Midbrain (tissue), 1 donor: Measurements from ENCODE around the gene ZNF3.
A peak's percentile ranks its signal among the peaks of the same experiment; 100 is the strongest.

Source experiments
- DNase-seq: peaks from one replicate; lab custom pipeline; 2025; lab: John Stamatoyannopoulos, UW

ZNF3 gene

GRCh38 chr7:100088621-100089457 lies 7.3 kb upstream of the ZNF3 start, which contains the start of gene COPS6:
Gene COPS6, plus strand, starts transcription at chr7:100088969. Its CDS starts 22 bp downstream, at chr7:100088991.
- DNase-seq, result peak; percentile 85

- no peak for DNase-seq
Measured at GRCh38 chr7:100088095-100088620, 6.6 kb upstream of the ZNF3 start.

GRCh38 chr7:100087055-100087750 lies 5.7 kb upstream of the ZNF3 start:
- no peak for DNase-seq

- DNase-seq, result no peak
Measured at GRCh38 chr7:100085515-100085914, 4.0 kb upstream of the ZNF3 start.

- no peak for DNase-seq
Measured at GRCh38 chr7:100082978-100083377, 1.5 kb upstream of the ZNF3 start.

- DNase-seq, result no peak
Measured at GRCh38 chr7:100080907-100081534, 502 bp downstream of the ZNF3 start.

- DNase-seq, result peak; percentile 80
Measured at GRCh38 chr7:100079024-100079560, 2.4 kb downstream of the ZNF3 start.

GRCh38 chr7:100077205-100077604 lies 4.3 kb downstream of the ZNF3 start:
- DNase-seq, result no peak

- no peak for DNase-seq
Measured at GRCh38 chr7:100075418-100075817, 6.1 kb downstream of the ZNF3 start.

- DNase-seq, result no peak
Measured at GRCh38 chr7:100074841-100075240, 6.7 kb downstream of the ZNF3 start.

- no peak for DNase-seq
Measured at GRCh38 chr7:100072462-100072861, 9.1 kb downstream of the ZNF3 start.

GRCh38 chr7:100071018-100071723 lies 10.4 kb downstream of the ZNF3 start:
- no peak for DNase-seq

- no peak for DNase-seq
Measured at GRCh38 chr7:100069991-100070390, 11.5 kb downstream of the ZNF3 start.

- DNase-seq, result peak; percentile 8
Measured at GRCh38 chr7:100066953-100067352, 14.6 kb downstream of the ZNF3 start.

GRCh38 chr7:100065452-100066186 lies 15.9 kb downstream of the ZNF3 start:
- no peak for DNase-seq

GRCh38 chr7:100064162-100064561 lies 17.4 kb downstream of the ZNF3 start:
- DNase-seq, result no peak

- DNase-seq, result no peak
Measured at GRCh38 chr7:100063376-100063775, 18.1 kb downstream of the ZNF3 start.

GRCh38 chr7:100061518-100062193 lies 19.9 kb downstream of the ZNF3 start:
- DNase-seq, result no peak

GRCh38 chr7:100059251-100059739 lies 22.2 kb downstream of the ZNF3 start:
- no peak for DNase-seq

- no peak for DNase-seq
Measured at GRCh38 chr7:100057006-100057405, 24.5 kb downstream of the ZNF3 start.
